Psoas muscle (tissue), 8 donors: ENCODE data around the gene ISG20. TPM values are rescaled to one million over a fixed set of nuclear protein-coding genes. Genes with fewer than 3 reads are reported as not detected.
A peak's percentile ranks its signal among the peaks of the same experiment; 100 is the strongest.

Source experiments
- ATAC-seq, 4 donors: fragments of 200-7000 bp; cut with Tn5 transposase; one replicate each; pipeline ENCODE4 v1.9.1; 2020; ENCODE audit warnings: moderate library complexity in 3 of 4, mild to moderate bottlenecking in 2 of 4
- DNase-seq, 2 donors: peaks; one replicate each; pipeline ENCODE4 v3.0.0-alpha.2; 2020
- H3K27ac ChIP-seq: fragments of 200-600 bp; one replicate; pipeline ENCODE4 v1.8.0; 2022
- H3K27me3 ChIP-seq, 3 donors: fragments of 200-600 bp in 1 of 3; one replicate each; pipeline versions ENCODE4 v1.6.1 to v1.8.0; 2013 to 2022; ENCODE audit warnings: low read length in 2 of 3, mild to moderate bottlenecking in 2 of 3, moderate library complexity in 1 of 3; ENCODE audit not compliant: insufficient read depth in 3 of 3
- H3K36me3 ChIP-seq, 2 donors: fragments of 200-600 bp in 1 of 2; one replicate each; pipeline versions ENCODE4 v1.6.1 to v1.8.0; 2013 to 2022; ENCODE audit warnings: low read depth in 1 of 2, mild to moderate bottlenecking in 1 of 2, moderate library complexity in 1 of 2; ENCODE audit not compliant: insufficient read depth in 1 of 2
- H3K4me1 ChIP-seq: fragments of 200-600 bp; one replicate; pipeline ENCODE4 v1.8.0; 2022
- H3K4me3 ChIP-seq: fragments of 200-600 bp; one replicate; pipeline ENCODE4 v1.8.0; 2022; ENCODE audit warnings: mild to moderate bottlenecking
- H3K9me3 ChIP-seq: fragments of 200-600 bp; one replicate; pipeline ENCODE4 v1.8.0; 2022
- WGBS, 3 donors: extraction: QIAGEN DNeasy Blood & Tissue Kit; methylation state at CpG; one replicate each; pipeline versions ENCODE4 v1.1.6 to v1.1.7; 2013; 5-methylcytosine and 5-hydroxymethylcytosine counted together
- intact Hi-C, 2 donors: fragments of 100-400 bp; cut with DNase I; formaldehyde crosslinking; loops; one replicate each; pipeline versions ENCODE4 v1.11.0 to v1.14.2; 2022
- long read RNA-seq, 2 donors: library from polyadenylated mRNA; unstranded; transcript quantifications; one replicate each; pipeline ENCODE4 v2.0.0, GENCODE V29; 2021
- polyA plus RNA-seq, 3 donors: library from polyadenylated mRNA; stranded (reverse); fragments of 200-250 nt; gene quantifications; one replicate each; pipeline ENCODE4 v1.2.3, GENCODE V29; 2013
- total RNA-seq, 4 donors: library from RNA; stranded (reverse); fragmentation: NEBNext Ultra II Directional in 2 of 4; extraction: Animal tissue kit (Norgen Biotek cat#: 25700) in 2 of 4; gene quantifications; one replicate each; pipeline versions ENCODE4 v1.2.1 to v1.2.4, GENCODE V29; 2021 to 2023
- TF ChIP-seq, protein P1 (sequence below): fragments of 200-600 bp; IDR thresholded peaks from one replicate; pipeline ENCODE4 v1.8.0; 2022; ENCODE audit warnings: antibody characterized with exemption
- donor health status: healthy with polysubstance abuse.
- donor health status: DM: no; HTN: no; CAD: no; lungs with moderate emphysema.
- donor health status: Bipolar disorder and iron deficiency.
- donor health status: healthy.
- donor health status: DM: yes; HTN: yes; CAD: no.
- donor health status: DM: no; HTN: no; CAD: no.
- donor health status: DM: no; HTN: no; CAD: no.
- donor health status: DM: yes; HTN: yes; CAD: no.

The ISG20 gene
- total RNA-seq = 1 to 10 TPM; 2.5 to 5.0 (median 3.3) TPM
- polyA plus RNA-seq = 1 to 10 TPM; 1.1 to 7.4 (median 5.7) TPM
- long read RNA-seq, donor 1, partial matches to known transcripts = 1 of 3 reads
- long read RNA-seq, donor 1, other reads (novel, unspliced or antisense) = 0 of 3 reads
- long read RNA-seq, donor 2, partial matches to known transcripts = 1 of 2 reads
- long read RNA-seq, donor 2, other reads (novel, unspliced or antisense) = 0 of 2 reads

- no peaks in the 10 kb centered on the region for H3K27me3 ChIP-seq
- peak; percentile 90 to 92 (median 92) for ATAC-seq
- H3K9me3 ChIP-seq = no peaks in the 10 kb centered on the region
- peaks cover 20% of the 10 kb centered on the region for H3K4me1 ChIP-seq
- WGBS, 3 donors = 6 to 8% (median 7%) methylated on average over 26 to 27 of the region's 27 CpGs
- DNase-seq = peak; percentile 88 to 94
- H3K36me3 ChIP-seq = no peaks in the 10 kb centered on the region
- intact Hi-C loops = no loop called here
- TF ChIP-seq, protein P1, sequence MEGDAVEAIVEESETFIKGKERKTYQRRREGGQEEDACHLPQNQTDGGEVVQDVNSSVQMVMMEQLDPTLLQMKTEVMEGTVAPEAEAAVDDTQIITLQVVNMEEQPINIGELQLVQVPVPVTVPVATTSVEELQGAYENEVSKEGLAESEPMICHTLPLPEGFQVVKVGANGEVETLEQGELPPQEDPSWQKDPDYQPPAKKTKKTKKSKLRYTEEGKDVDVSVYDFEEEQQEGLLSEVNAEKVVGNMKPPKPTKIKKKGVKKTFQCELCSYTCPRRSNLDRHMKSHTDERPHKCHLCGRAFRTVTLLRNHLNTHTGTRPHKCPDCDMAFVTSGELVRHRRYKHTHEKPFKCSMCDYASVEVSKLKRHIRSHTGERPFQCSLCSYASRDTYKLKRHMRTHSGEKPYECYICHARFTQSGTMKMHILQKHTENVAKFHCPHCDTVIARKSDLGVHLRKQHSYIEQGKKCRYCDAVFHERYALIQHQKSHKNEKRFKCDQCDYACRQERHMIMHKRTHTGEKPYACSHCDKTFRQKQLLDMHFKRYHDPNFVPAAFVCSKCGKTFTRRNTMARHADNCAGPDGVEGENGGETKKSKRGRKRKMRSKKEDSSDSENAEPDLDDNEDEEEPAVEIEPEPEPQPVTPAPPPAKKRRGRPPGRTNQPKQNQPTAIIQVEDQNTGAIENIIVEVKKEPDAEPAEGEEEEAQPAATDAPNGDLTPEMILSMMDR = peak; percentile 34
- H3K4me3 ChIP-seq = peak within 1 kb of the TSS; percentile 68
- H3K27ac ChIP-seq = peak within 1 kb of the TSS; percentile 82
These were observed at the start of gene ISG20 for GRCh38 chr15:88638626-88639372. Gene ISG20, plus strand, starts transcription at chr15:88639016. Its CDS starts 351 bp downstream, at chr15:88639367.

DNA sequence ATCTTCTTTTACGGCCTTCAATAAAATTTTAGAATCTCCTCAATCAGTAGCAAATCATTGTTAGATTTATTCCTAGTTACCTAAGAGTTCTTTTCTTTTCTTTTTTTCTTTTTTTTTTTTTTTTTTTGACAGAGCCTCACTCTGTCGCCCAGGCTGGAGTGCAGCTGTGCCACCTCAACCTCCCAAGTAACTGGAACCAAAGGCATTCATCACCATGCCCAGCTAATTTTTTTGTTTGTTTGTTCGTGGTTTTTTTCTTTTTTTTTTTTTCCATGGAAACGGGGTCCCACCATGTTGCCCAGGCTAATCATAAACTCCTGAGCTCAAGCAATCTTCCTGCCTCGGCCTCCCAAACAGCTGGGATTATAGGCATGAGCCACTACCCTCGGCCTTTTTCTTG is 48.1 kb upstream of the ISG20 start:
- H3K36me3 ChIP-seq = no peaks in the 10 kb centered on the region
- no peak overlapping the region for H3K4me3 ChIP-seq
- H3K4me1 ChIP-seq = no peaks in the 10 kb centered on the region
- H3K9me3 ChIP-seq = no peaks in the 10 kb centered on the region
- no peaks in the 10 kb centered on the region for H3K27me3 ChIP-seq
- TF ChIP-seq, protein P1 = no peak
- ATAC-seq (no peak), DNase-seq (no peak)
- no peak overlapping the region for H3K27ac ChIP-seq
- 60 to 67% (median 66%) methylated on average over 6 of the region's 6 CpGs for WGBS, 3 donors
- intact Hi-C loops = no loop called here

DNA sequence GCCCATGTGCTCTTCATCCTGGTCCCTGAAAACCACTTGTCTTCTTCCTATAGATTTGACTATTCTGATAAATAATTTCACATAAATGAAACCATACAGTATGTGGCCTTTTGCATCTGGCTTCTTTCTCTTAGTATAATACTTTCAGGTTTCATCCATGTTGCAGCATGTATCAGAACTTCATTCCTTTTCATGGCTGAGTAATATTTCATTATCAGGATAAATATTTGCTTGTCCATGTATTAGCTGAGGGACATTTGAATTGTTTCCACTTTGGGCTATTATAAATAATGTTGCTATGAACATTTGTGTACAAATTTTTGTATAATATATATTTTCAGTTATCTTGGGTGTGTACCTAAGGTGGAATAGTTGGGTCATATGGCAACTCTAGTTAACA is 47.4 kb upstream of the ISG20 start:
- Histone ChIP-seq H3K9me3 (no peaks in the 10 kb centered on the region), H3K27ac (no peak overlapping the region), H3K4me3 (no peak overlapping the region), H3K27me3 (no peaks in the 10 kb centered on the region), H3K36me3 (no peaks in the 10 kb centered on the region), H3K4me1 (no peaks in the 10 kb centered on the region)
- DNase-seq (no peak), ATAC-seq (no peak)
- TF ChIP-seq, protein P1 = no peak
- intact Hi-C loops = no loop called here

DNA sequence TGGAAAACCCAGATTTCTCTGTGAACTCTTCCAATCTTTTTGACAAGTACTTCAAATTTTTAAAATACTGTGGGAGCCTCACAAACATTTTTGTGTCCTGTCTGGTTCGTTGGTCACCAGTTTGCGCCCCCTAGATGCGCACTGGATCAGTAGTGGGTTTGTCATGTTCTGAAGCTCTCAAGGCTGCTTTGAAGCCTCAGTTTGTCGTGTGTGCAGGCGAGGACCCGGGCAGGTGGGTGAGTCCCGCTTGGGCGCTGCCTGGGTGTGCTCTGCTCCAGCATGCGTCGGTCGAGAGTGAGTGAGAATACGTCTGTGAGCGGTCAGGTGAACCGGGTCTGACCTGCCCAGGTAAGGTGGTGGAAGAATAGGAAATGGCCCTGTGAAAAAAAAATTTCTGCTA is 34.9 kb upstream of the ISG20 start:
- intact Hi-C loops = no loop called here
- Histone ChIP-seq H3K4me3 (no peak overlapping the region), H3K9me3 (no peaks in the 10 kb centered on the region), H3K27ac (no peak overlapping the region), H3K4me1 (no peaks in the 10 kb centered on the region), H3K27me3 (peaks cover 0 to 45% (median 17%) of the 10 kb centered on the region in 3 donors), H3K36me3 (no peaks in the 10 kb centered on the region)
- 7 to 11% (median 9%) methylated on average over 14 of the region's 14 CpGs for WGBS, 3 donors
- no peak for ATAC-seq
- TF ChIP-seq, protein P1 = no peak
- no peak for DNase-seq
